Ishikawa (cell line): ENCODE results near the gene RWDD2A.

Experiments
- CEBPB ChIP-seq: IDR thresholded peaks from 2 replicates; pipeline ENCODE4 v1.6.1; 2012
- CREB1 ChIP-seq: IDR thresholded peaks from 2 replicates; pipeline ENCODE4 v1.6.1; 2012; ENCODE audit warnings: low read depth
- EGR1 ChIP-seq: IDR thresholded peaks from 2 replicates; pipeline ENCODE4 v1.6.1; 2012
- EP300 ChIP-seq: IDR thresholded peaks from 2 replicates; pipeline ENCODE4 v1.6.1; 2012; ENCODE audit warnings: borderline replicate concordance
- FOXM1 ChIP-seq: IDR thresholded peaks from 2 replicates; pipeline ENCODE4 v1.6.1; 2012; ENCODE audit warnings: low read depth, borderline replicate concordance
- NFIC ChIP-seq: IDR thresholded peaks from 2 replicates; pipeline ENCODE4 v1.6.1; 2012
- RAD21 ChIP-seq: IDR thresholded peaks from 2 replicates; pipeline ENCODE4 v1.6.1; 2012; ENCODE audit warnings: low read depth
- TAF1 ChIP-seq: IDR thresholded peaks from 2 replicates; pipeline ENCODE4 v1.6.1; 2012; ENCODE audit warnings: low read depth, mild to moderate bottlenecking
- TCF12 ChIP-seq: IDR thresholded peaks from 2 replicates; pipeline ENCODE4 v1.6.1; 2012; ENCODE audit warnings: low read depth
- TEAD4 ChIP-seq: IDR thresholded peaks from 2 replicates; pipeline ENCODE4 v1.6.1; 2012
- YY1 ChIP-seq: IDR thresholded peaks from 2 replicates; pipeline ENCODE4 v1.6.1; 2012; ENCODE audit warnings: low read depth
- ZBTB7A ChIP-seq: IDR thresholded peaks from 2 replicates; pipeline ENCODE4 v1.6.1; 2012; ENCODE audit warnings: low read depth
- TF ChIP-seq, protein P1 (sequence below): IDR thresholded peaks from 2 replicates; pipeline ENCODE4 v1.6.1; 2012
- TF ChIP-seq, protein P2 (sequence below): IDR thresholded peaks from 2 replicates; pipeline ENCODE4 v1.6.1; 2012; ENCODE audit warnings: low read depth, mild to moderate bottlenecking
- TF ChIP-seq, protein P3 (sequence below): IDR thresholded peaks from 2 replicates; pipeline ENCODE4 v1.6.1; 2012

RWDD2A gene

DNA sequence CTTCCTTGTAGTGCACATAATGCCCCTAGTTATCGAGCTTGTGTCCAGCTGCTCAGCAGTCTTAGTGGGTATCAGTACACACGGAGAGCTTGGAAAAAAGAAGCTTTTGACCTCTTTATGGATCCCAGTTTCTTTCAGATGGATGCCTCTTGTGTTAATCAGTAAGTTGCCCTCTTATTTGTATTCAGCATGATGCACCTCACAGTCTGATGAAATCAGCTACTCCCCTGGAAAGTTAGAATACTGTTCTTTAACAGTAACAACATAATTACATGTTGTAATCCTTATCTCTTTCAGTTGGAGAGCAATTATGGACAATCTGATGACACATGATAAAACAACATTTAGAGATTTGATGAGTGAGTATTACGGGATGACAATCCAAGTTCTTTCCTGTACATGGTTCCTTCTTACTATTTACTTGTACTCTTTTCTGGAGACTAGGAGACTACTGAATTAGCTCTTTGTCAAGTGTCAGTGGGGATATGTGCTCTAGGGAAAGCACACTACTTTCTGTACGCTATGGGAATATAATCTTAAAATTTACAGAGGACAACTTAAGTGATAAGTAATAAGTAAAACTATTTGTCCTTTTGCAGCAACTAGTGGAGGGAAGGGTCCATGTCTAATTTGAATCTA lies 39.2 kb upstream of the RWDD2A start:
- TF ChIP-seq TEAD4 (no peak), ZBTB7A (no peak), TAF1 (no peak), YY1 (no peak)

DNA sequence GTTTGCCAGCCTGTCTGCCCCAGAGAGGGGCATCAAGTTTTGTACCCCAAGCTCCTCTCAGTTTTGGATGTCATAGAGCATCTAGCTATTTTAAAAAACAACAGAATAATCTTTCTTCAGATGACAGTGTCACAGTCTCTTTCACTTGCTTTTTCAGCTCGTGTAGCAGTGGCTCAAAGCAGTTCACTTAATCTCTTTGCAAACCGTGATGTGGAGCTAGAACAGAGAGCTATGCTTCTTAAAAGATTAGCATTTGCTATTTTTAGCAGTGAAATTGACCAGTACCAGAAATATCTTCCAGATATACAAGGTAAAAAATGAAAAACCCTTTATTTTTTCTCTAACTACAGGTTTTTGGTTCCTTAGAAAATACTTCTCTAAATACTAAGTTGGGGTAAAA lies 37.4 kb upstream of the RWDD2A start:
- no peak for TF ChIP-seq EP300
- no peak for TF ChIP-seq CEBPB
- TF ChIP-seq, protein P1, sequence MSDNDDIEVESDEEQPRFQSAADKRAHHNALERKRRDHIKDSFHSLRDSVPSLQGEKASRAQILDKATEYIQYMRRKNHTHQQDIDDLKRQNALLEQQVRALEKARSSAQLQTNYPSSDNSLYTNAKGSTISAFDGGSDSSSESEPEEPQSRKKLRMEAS = no peak
- no peak for TF ChIP-seq EGR1
- TF ChIP-seq TCF12 = no peak

DNA sequence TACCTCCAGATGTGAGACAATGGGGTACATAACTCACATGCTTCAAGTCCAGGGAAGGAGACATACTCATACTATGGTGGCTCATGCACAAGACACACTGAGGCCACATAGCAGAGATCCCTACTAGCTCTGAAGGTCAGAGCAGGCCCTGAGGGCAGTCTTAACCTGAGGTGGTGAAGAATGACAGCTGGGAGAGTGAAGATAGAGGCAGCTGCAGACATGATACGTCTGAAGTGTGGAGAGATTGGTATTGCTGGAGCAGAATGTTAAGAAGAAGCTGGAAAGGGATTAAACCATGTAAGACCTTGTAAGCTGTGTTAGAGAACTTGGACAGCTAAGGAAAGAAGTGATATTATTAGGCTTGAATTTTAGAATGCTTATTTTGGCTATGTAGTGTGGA lies 33.0 kb upstream of the RWDD2A start:
- no peak for TF ChIP-seq EGR1
- TF ChIP-seq TCF12 = no peak
- no peak for TF ChIP-seq TEAD4
- TF ChIP-seq, protein P1 = no peak
- TF ChIP-seq NFIC = no peak
- TF ChIP-seq FOXM1 = no peak
- TF ChIP-seq TAF1 = no peak
- TF ChIP-seq, protein P2, sequence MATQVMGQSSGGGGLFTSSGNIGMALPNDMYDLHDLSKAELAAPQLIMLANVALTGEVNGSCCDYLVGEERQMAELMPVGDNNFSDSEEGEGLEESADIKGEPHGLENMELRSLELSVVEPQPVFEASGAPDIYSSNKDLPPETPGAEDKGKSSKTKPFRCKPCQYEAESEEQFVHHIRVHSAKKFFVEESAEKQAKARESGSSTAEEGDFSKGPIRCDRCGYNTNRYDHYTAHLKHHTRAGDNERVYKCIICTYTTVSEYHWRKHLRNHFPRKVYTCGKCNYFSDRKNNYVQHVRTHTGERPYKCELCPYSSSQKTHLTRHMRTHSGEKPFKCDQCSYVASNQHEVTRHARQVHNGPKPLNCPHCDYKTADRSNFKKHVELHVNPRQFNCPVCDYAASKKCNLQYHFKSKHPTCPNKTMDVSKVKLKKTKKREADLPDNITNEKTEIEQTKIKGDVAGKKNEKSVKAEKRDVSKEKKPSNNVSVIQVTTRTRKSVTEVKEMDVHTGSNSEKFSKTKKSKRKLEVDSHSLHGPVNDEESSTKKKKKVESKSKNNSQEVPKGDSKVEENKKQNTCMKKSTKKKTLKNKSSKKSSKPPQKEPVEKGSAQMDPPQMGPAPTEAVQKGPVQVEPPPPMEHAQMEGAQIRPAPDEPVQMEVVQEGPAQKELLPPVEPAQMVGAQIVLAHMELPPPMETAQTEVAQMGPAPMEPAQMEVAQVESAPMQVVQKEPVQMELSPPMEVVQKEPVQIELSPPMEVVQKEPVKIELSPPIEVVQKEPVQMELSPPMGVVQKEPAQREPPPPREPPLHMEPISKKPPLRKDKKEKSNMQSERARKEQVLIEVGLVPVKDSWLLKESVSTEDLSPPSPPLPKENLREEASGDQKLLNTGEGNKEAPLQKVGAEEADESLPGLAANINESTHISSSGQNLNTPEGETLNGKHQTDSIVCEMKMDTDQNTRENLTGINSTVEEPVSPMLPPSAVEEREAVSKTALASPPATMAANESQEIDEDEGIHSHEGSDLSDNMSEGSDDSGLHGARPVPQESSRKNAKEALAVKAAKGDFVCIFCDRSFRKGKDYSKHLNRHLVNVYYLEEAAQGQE = no peak
- no peak for TF ChIP-seq YY1
- no peak for TF ChIP-seq CREB1
- no peak for TF ChIP-seq EP300
- no peak for TF ChIP-seq RAD21
- no peak for TF ChIP-seq ZBTB7A
- TF ChIP-seq, protein P3, sequence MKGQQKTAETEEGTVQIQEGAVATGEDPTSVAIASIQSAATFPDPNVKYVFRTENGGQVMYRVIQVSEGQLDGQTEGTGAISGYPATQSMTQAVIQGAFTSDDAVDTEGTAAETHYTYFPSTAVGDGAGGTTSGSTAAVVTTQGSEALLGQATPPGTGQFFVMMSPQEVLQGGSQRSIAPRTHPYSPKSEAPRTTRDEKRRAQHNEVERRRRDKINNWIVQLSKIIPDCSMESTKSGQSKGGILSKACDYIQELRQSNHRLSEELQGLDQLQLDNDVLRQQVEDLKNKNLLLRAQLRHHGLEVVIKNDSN = no peak
- TF ChIP-seq CEBPB = no peak

DNA sequence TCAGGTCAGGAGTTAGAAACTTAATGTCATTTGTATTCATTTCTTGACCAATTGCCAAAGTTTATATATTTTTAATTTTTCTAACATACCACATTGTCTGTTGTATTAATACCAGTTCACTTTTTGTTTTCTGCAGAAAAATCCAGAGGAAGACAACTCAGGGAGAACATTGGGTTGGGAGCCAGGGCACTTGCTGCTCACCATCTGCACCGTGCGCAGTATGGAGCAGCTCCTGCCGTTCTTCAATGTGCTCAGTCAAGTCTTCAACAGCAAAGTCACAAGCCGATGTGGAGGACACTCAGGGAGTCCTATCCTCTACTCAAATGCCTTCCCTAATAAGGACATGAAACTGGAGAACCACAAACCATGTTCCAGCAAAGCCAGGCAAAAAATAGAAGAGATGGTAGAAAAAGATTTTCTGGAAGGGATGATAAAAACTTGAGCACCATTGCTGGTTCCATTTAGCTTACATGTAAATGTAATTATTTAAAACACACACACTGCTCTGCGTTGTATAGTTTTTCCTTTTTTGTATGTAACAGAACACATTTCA lies 25.4 kb upstream of the RWDD2A start:
- TF ChIP-seq CREB1 (no peak), EGR1 (no peak)
- TF ChIP-seq, protein P2 = no peak

DNA sequence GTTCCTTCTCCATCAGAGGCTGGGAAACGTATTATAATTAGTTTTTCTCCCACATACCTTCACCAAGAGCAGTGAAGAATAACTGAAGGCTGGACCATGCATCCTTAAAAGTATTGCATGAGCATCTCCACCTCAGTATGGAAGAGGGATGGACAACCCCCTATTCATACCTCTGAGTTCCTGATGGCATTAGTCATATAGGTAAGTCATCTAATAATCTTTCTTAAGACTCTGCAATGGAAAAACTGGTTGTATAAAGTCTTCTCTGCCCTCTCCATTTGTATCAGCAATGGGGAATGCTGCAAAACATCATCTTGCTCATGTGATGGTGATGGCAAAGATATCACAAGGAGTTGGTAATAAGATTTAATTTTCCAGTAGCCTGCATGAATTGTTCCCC lies 24.6 kb upstream of the RWDD2A start:
- TF ChIP-seq RAD21 = no peak
- no peak for TF ChIP-seq YY1
- no peak for TF ChIP-seq CREB1
- TF ChIP-seq NFIC = no peak
- no peak for TF ChIP-seq FOXM1
- TF ChIP-seq CEBPB = no peak
- no peak for TF ChIP-seq TCF12
- TF ChIP-seq, protein P1 = no peak
- TF ChIP-seq, protein P2 = no peak
- no peak for TF ChIP-seq EGR1
- TF ChIP-seq TAF1 = no peak
- no peak for TF ChIP-seq EP300
- TF ChIP-seq, protein P3 = no peak
- TF ChIP-seq TEAD4 = no peak
- TF ChIP-seq ZBTB7A = no peak
